Measurements from ENCODE around the gene IGDCC3. TPM values are rescaled to one million over a fixed set of nuclear protein-coding genes. Genes with fewer than 3 reads are reported as not detected.

The IGDCC3 gene
- total RNA-seq, 4 donors from 2014 or later, result 0.13 TPM; not detected in 3

- ATAC-seq, result no peak
- WGBS, 2 donors (ENCODE audit: low coverage in 1 of 2), result 79 to 93% methylated on average over 3 of the region's 11 CpGs
- TF ChIP-seq EP300 (IDR thresholded peaks at IDR 0.05), result no peak
- no peak for TF ChIP-seq CTCF (IDR thresholded peaks at IDR 0.05)
- no peak for TF ChIP-seq POLR2A (IDR thresholded peaks at IDR 0.05)
- TF ChIP-seq POLR2AphosphoS5 (IDR thresholded peaks at IDR 0.05), result no peak
- Histone ChIP-seq H3K4me3 (no peak overlapping the region), H3K9me3 (no peaks in the 10 kb centered on the region), H3K4me1 (no peaks in the 10 kb centered on the region), H3K36me3 (no peaks in the 10 kb centered on the region), H3K27ac (no peak overlapping the region), H3K27me3 (peaks cover 1% of the 10 kb centered on the region)
Observed at GRCh38 chr15:65410036-65410435, 32.2 kb upstream of the IGDCC3 start.

- Histone ChIP-seq H3K4me1 (no peaks in the 10 kb centered on the region), H3K27ac (no peak overlapping the region), H3K4me3 (no peak overlapping the region), H3K36me3 (no peaks in the 10 kb centered on the region), H3K27me3 (no peaks in the 10 kb centered on the region), H3K9me3 (no peaks in the 10 kb centered on the region)
- ATAC-seq, result no peak
- TF ChIP-seq CTCF (IDR thresholded peaks at IDR 0.05) (no peak), POLR2A (IDR thresholded peaks at IDR 0.05) (no peak), POLR2AphosphoS5 (IDR thresholded peaks at IDR 0.05) (no peak), EP300 (IDR thresholded peaks at IDR 0.05) (no peak)
- WGBS, 2 donors (ENCODE audit: low coverage in 1 of 2), result 82 to 95% methylated on average over 2 to 3 of the region's 7 CpGs
Observed at GRCh38 chr15:65409036-65409631, 31.3 kb upstream of the IGDCC3 start.

- 54 to 66% methylated on average over 7 of the region's 7 CpGs for WGBS, 2 donors (ENCODE audit: low coverage in 1 of 2)
- Histone ChIP-seq H3K4me1 (no peaks in the 10 kb centered on the region), H3K27me3 (no peaks in the 10 kb centered on the region), H3K36me3 (no peaks in the 10 kb centered on the region), H3K27ac (no peak overlapping the region), H3K4me3 (no peak overlapping the region), H3K9me3 (no peaks in the 10 kb centered on the region)
- no peak for ATAC-seq
- no peak for TF ChIP-seq POLR2A (IDR thresholded peaks at IDR 0.05)
- no peak for TF ChIP-seq EP300 (IDR thresholded peaks at IDR 0.05)
- no peak for TF ChIP-seq CTCF (IDR thresholded peaks at IDR 0.05)
- no peak for TF ChIP-seq POLR2AphosphoS5 (IDR thresholded peaks at IDR 0.05)
Observed at GRCh38 chr15:65408324-65409035, 30.7 kb upstream of the IGDCC3 start.

- H3K4me1 ChIP-seq, result peaks cover 0 to 5% (median 0%) of the 10 kb centered on the region in 3 donors
- H3K27ac ChIP-seq, result no peak overlapping the region
- TF ChIP-seq EP300 (IDR thresholded peaks at IDR 0.05), result no peak
- TF ChIP-seq POLR2AphosphoS5 (IDR thresholded peaks at IDR 0.05), result no peak
- TF ChIP-seq CTCF (IDR thresholded peaks at IDR 0.05), result no peak
- no peak for TF ChIP-seq POLR2A (IDR thresholded peaks at IDR 0.05)
- H3K36me3 ChIP-seq, result no peaks in the 10 kb centered on the region
- no peak overlapping the region for H3K4me3 ChIP-seq
- H3K9me3 ChIP-seq, result no peaks in the 10 kb centered on the region
- peaks cover 11% of the 10 kb centered on the region for H3K27me3 ChIP-seq
- WGBS, 2 donors (ENCODE audit: low coverage in 1 of 2), result 74 to 77% methylated on average over 5 to 10 of the region's 10 CpGs
- ATAC-seq, result no peak
Observed at GRCh38 chr15:65406424-65407000, 28.7 kb upstream of the IGDCC3 start.
